HL-60 (cell line): ENCODE measurements around the gene FOXP4.

Experiments
- DNase-seq, 2 experiments: peaks; one replicate each; pipeline ENCODE4 v3.0.0-alpha.2; 2010 to 2020; ENCODE audit warnings: low read depth in 1 of 2, low spot score in 1 of 2
- H3K27ac ChIP-seq: fragments of 250-450 bp; sonication (Bioruptor Pico); replicated peaks from 2 replicates; pipeline ENCODE4 v1.5.1; 2020; ENCODE audit warnings: mild to moderate bottlenecking, moderate library complexity
- H3K27me3 ChIP-seq: fragments of 250-450 bp; sonication (Bioruptor Pico); 2 replicates; pipeline ENCODE4 v1.5.1; 2021; ENCODE audit warnings: mild to moderate bottlenecking, moderate library complexity; ENCODE audit not compliant: insufficient read depth, poor library complexity, severe bottlenecking
- H3K4me3 ChIP-seq: replicated peaks from 2 replicates; pipeline ENCODE4 v1.5.1; 2011; ENCODE audit warnings: mild to moderate bottlenecking, control low read depth, low read length; ENCODE audit not compliant: insufficient read depth
- CTCF ChIP-seq: IDR thresholded peaks from one replicate; pipeline ENCODE4 v1.5.1; 2011; ENCODE audit warnings: low read length, control low read depth, inconsistent platforms; ENCODE audit not compliant: insufficient read depth
- GABPA ChIP-seq: IDR thresholded peaks from 2 replicates; pipeline ENCODE4 v1.6.1; 2012; ENCODE audit warnings: low read depth
- POLR2AphosphoS5 ChIP-seq: IDR thresholded peaks from 2 replicates; pipeline ENCODE4 v1.6.1; 2012; ENCODE audit warnings: low read depth
- REST ChIP-seq: IDR thresholded peaks from 2 replicates; pipeline ENCODE4 v1.6.1; 2012; ENCODE audit warnings: low read depth; ENCODE audit not compliant: insufficient replicate concordance
- SPI1 ChIP-seq: IDR thresholded peaks from 2 replicates; pipeline ENCODE4 v1.6.1; 2012; ENCODE audit warnings: low read depth, mild to moderate bottlenecking, borderline replicate concordance

Gene FOXP4

GRCh38 chr6:41571021-41571780, 25.0 kb downstream of the FOXP4 start:
- TF ChIP-seq POLR2AphosphoS5 (no peak), CTCF (no peak), GABPA (no peak), SPI1 (no peak), REST (no peak)
- no peak for DNase-seq
- H3K27me3 ChIP-seq, result no peaks in the 10 kb centered on the region
- H3K4me3 ChIP-seq, result no peak overlapping the region
- no peak overlapping the region for H3K27ac ChIP-seq

GRCh38 chr6:41572613-41573012, 26.4 kb downstream of the FOXP4 start:
- DNase-seq, result no peak
- Histone ChIP-seq H3K4me3 (no peak overlapping the region), H3K27ac (no peak overlapping the region), H3K27me3 (no peaks in the 10 kb centered on the region)
- TF ChIP-seq CTCF, result no peak
- TF ChIP-seq REST, result no peak
- TF ChIP-seq POLR2AphosphoS5, result no peak
- TF ChIP-seq SPI1, result no peak
- TF ChIP-seq GABPA, result no peak

- no peak for TF ChIP-seq POLR2AphosphoS5
- TF ChIP-seq SPI1, result no peak
These were observed 27.1 kb downstream of the FOXP4 start for GRCh38 chr6:41573276-41573675.

GRCh38 chr6:41573985-41574384, 27.8 kb downstream of the FOXP4 start:
- Histone ChIP-seq H3K4me3 (no peak overlapping the region), H3K27ac (no peak overlapping the region), H3K27me3 (no peaks in the 10 kb centered on the region)
- DNase-seq, result no peak
- TF ChIP-seq SPI1 (peak; percentile 38; the same call in 1 of the 2 replicates), REST (no peak)

More at GRCh38 chr6:41573276-41573675, 27.1 kb downstream of the FOXP4 start:
- Histone ChIP-seq H3K4me3 (no peak overlapping the region), H3K27ac (no peak overlapping the region), H3K27me3 (no peaks in the 10 kb centered on the region)
- DNase-seq, result no peak
